HG03025 (cell line): ENCODE results near the gene FAM124B.
"Not testable (repeated sequence)": the region's sequence is repeated elsewhere in the genome, so short reads cannot be mapped to it uniquely, and the experiment has no call there.

ENCODE experiments used
- ATAC-seq: cut with Tn5 transposase; IDR thresholded peaks from one replicate; pipeline ENCODE4 v1.9.1; 2021; ENCODE audit warnings: mild to moderate bottlenecking, moderate library complexity; ENCODE audit not compliant: unreplicated experiment, low FRiP score

The FAM124B gene

GRCh38 chr2:224386876-224387275 lies 15.0 kb downstream of the FAM124B start:
- no peak for ATAC-seq

GRCh38 chr2:224382973-224383555 lies 18.8 kb downstream of the FAM124B start:
- no peak for ATAC-seq

GRCh38 chr2:224382280-224382647 lies 19.6 kb downstream of the FAM124B start:
- not testable (repeated sequence) for ATAC-seq

- no peak for ATAC-seq
Observed at GRCh38 chr2:224381521-224382279, 20.2 kb downstream of the FAM124B start.

GRCh38 chr2:224379986-224380385 lies 21.9 kb downstream of the FAM124B start:
- no peak for ATAC-seq

GRCh38 chr2:224379172-224379571 lies 22.7 kb downstream of the FAM124B start:
- ATAC-seq: no peak

- ATAC-seq: no peak
Observed at GRCh38 chr2:224378701-224379097, 23.2 kb downstream of the FAM124B start.

- no peak for ATAC-seq
Observed at GRCh38 chr2:224377751-224378700, 23.9 kb downstream of the FAM124B start.

GRCh38 chr2:224372641-224373040 lies 29.3 kb downstream of the FAM124B start:
- no peak for ATAC-seq

GRCh38 chr2:224369028-224369632 lies 32.8 kb downstream of the FAM124B start:
- no peak for ATAC-seq

GRCh38 chr2:224366267-224366844 lies 35.6 kb downstream of the FAM124B start:
- ATAC-seq: no peak

GRCh38 chr2:224365331-224365730 lies 36.6 kb downstream of the FAM124B start:
- no peak for ATAC-seq

- no peak for ATAC-seq
Observed at GRCh38 chr2:224363281-224363680, 38.6 kb downstream of the FAM124B start.

- no peak for ATAC-seq
Observed at GRCh38 chr2:224362094-224362493, 39.8 kb downstream of the FAM124B start.

GRCh38 chr2:224360801-224361251 lies 41.1 kb downstream of the FAM124B start:
- ATAC-seq: no peak

GRCh38 chr2:224359569-224359968 lies 42.3 kb downstream of the FAM124B start:
- ATAC-seq: no peak

GRCh38 chr2:224357098-224357901 lies 44.6 kb downstream of the FAM124B start:
- ATAC-seq: peak; percentile 71

- ATAC-seq: no peak
Observed at GRCh38 chr2:224354632-224355211, 47.2 kb downstream of the FAM124B start.

- no peak for ATAC-seq
Observed at GRCh38 chr2:224350703-224351102, 51.2 kb downstream of the FAM124B start.
